Urinary bladder (tissue), 4 donors: Measurements from ENCODE around the gene MYO1D. TPM values are rescaled to one million over a fixed set of nuclear protein-coding genes. Genes with fewer than 3 reads are reported as not detected.

Experiments
- DNase-seq: peaks from one replicate; pipeline ENCODE4 v3.0.0-alpha.2; 2015; ENCODE audit errors: extremely low spot score
- H3K27ac ChIP-seq: one replicate; pipeline ENCODE4 v1.5.1; 2013; ENCODE audit warnings: low read depth, mild to moderate bottlenecking, moderate library complexity
- H3K36me3 ChIP-seq: one replicate; pipeline ENCODE4 v1.6.1; 2013; ENCODE audit warnings: mild to moderate bottlenecking, moderate library complexity; ENCODE audit not compliant: insufficient read depth
- H3K4me1 ChIP-seq: one replicate; pipeline ENCODE4 v1.6.1; 2013; ENCODE audit warnings: mild to moderate bottlenecking, moderate library complexity; ENCODE audit not compliant: insufficient read depth
- H3K4me3 ChIP-seq: one replicate; pipeline ENCODE4 v1.5.1; 2013; ENCODE audit warnings: low read depth, low read length
- WGBS: extraction: QIAGEN DNeasy Blood & Tissue Kit; methylation state at CpG from one replicate; pipeline ENCODE4 v1.1.7; 2013; 5-methylcytosine and 5-hydroxymethylcytosine counted together
- polyA plus RNA-seq: library from polyadenylated mRNA; stranded (reverse); fragments of 200-250 nt; gene quantifications from one replicate; pipeline ENCODE4 v1.2.3, GENCODE V29; 2013
- total RNA-seq: library from RNA; depleted of rRNA; stranded (reverse); fragments of >200 nt; gene quantifications from one replicate; pipeline ENCODE4 v1.2.3, GENCODE V29; 2014
- donor health status: healthy with polysubstance abuse.
- donor health status: healthy.

The MYO1D gene
- total and polyA plus RNA-seq, 2 donors: 18.7 to 31.7 TPM

GRCh38 chr17:32492648-32493289 lies 384.2 kb downstream of the MYO1D start:
- DNase-seq: no peak
- WGBS: 93% methylated on average over 7 of the region's 7 CpGs
- Histone ChIP-seq H3K4me3 (no peak overlapping the region), H3K36me3 (no peaks in the 10 kb centered on the region), H3K27ac (no peak overlapping the region), H3K4me1 (no peaks in the 10 kb centered on the region)

GRCh38 chr17:32492264-32492589 lies 384.7 kb downstream of the MYO1D start:
- Histone ChIP-seq H3K27ac (no peak overlapping the region), H3K36me3 (no peaks in the 10 kb centered on the region), H3K4me3 (no peak overlapping the region), H3K4me1 (no peaks in the 10 kb centered on the region)
- 81% methylated on average over 4 of the region's 4 CpGs for WGBS
- DNase-seq: no peak

- Histone ChIP-seq H3K4me3 (no peak overlapping the region), H3K36me3 (no peaks in the 10 kb centered on the region), H3K4me1 (no peaks in the 10 kb centered on the region), H3K27ac (no peak overlapping the region)
- DNase-seq: no peak
- 89% methylated on average over 21 of the region's 21 CpGs for WGBS
Measured at GRCh38 chr17:32491371-32492263, 385.3 kb downstream of the MYO1D start.

- 84% methylated on average over 16 of the region's 16 CpGs for WGBS
- no peak for DNase-seq
Measured at GRCh38 chr17:32490101-32490482, 386.8 kb downstream of the MYO1D start.

DNA sequence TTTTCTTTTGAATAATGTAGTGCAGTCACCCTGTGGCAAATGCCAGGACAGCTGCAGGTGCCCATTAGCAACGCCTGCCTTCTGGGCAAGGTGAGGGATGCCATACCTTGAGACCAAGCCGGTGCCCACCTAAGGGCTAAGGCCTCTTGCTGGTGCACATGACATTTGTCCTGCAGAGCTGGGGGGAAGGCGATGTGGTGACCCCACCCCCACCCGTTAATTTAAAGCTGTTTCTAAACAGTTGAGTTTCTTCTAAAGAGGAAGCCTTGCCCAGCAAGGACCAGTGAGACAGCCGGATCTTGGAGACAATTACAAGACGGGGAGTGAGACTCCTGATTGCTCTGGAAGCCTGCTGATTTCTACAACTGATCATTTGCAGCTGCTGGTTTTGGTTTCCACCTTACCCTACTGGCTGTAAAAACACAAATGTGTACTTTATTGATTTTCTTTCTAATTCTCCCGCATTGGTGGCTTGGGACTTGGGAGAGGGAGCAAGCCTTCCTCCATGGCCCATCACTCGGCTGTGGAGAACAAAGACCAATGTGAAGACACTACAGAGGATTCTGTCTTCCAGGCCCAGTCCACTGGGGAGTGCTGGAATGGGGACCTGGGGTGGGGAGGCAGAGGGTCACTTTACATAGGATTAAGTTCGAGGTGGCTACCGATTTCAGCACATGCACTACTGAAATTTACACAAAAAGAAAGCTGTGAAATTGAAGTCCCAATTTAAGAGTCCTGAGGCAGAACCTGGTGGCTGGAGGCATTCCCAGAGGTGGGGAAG lies 387.4 kb downstream of the MYO1D start:
- Histone ChIP-seq H3K4me3 (no peak overlapping the region), H3K4me1 (no peaks in the 10 kb centered on the region), H3K27ac (no peak overlapping the region), H3K36me3 (no peaks in the 10 kb centered on the region)
- no peak for DNase-seq
- WGBS: 91% methylated on average over 10 of the region's 10 CpGs

More at GRCh38 chr17:32490101-32490482, 386.8 kb downstream of the MYO1D start:
- H3K4me3 ChIP-seq: no peak overlapping the region
- no peaks in the 10 kb centered on the region for H3K36me3 ChIP-seq
- no peak overlapping the region for H3K27ac ChIP-seq
- no peaks in the 10 kb centered on the region for H3K4me1 ChIP-seq

- Histone ChIP-seq H3K4me1 (no peaks in the 10 kb centered on the region), H3K27ac (no peak overlapping the region), H3K4me3 (no peak overlapping the region), H3K36me3 (no peaks in the 10 kb centered on the region)
- 97% methylated on average over 13 of the region's 13 CpGs for WGBS
- DNase-seq: no peak
Measured at GRCh38 chr17:32488604-32489180, 388.2 kb downstream of the MYO1D start.

DNA sequence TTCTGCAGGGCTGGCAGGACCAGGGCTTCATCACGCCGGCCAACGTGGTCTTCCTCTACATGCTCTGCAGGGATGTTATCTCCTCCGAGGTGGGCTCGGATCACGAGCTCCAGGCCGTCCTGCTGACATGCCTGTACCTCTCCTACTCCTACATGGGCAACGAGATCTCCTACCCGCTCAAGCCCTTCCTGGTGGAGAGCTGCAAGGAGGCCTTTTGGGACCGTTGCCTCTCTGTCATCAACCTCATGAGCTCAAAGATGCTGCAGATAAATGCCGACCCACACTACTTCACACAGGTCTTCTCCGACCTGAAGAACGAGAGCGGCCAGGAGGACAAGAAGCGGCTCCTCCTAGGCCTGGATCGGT lies 388.8 kb downstream of the MYO1D start:
- Histone ChIP-seq H3K4me3 (no peak overlapping the region), H3K27ac (no peak overlapping the region)

GRCh38 chr17:32487473-32488176 lies 389.3 kb downstream of the MYO1D start:
- H3K36me3 ChIP-seq: no peaks in the 10 kb centered on the region
- WGBS: 34% methylated on average over 59 of the region's 59 CpGs
- peak overlapping the region; percentile 82 for H3K4me3 ChIP-seq
- H3K4me1 ChIP-seq: no peaks in the 10 kb centered on the region
- no peak for DNase-seq
- H3K27ac ChIP-seq: no peak overlapping the region

More for the DNA sequence above, 388.8 kb downstream of the MYO1D start:
- WGBS: 93% methylated on average over 16 of the region's 16 CpGs
- Histone ChIP-seq H3K4me1 (no peaks in the 10 kb centered on the region), H3K36me3 (no peaks in the 10 kb centered on the region)
- no peak for DNase-seq

- Histone ChIP-seq H3K27ac (no peak within 1 kb of the TSS), H3K36me3 (no peaks in the 10 kb centered on the region), H3K4me1 (no peaks in the 10 kb centered on the region), H3K4me3 (peak within 1 kb of the TSS; percentile 82)
- no peak for DNase-seq
- WGBS: under 1% methylated on average over 135 of the region's 135 CpGs
Measured at GRCh38 chr17:32486701-32487472, 390.0 kb downstream of the MYO1D start, which contains the start of gene CDK5R1. Gene CDK5R1 (plus strand): TSS chr17:32486993. CDS start chr17:32487621, 628 bp downstream.

DNA sequence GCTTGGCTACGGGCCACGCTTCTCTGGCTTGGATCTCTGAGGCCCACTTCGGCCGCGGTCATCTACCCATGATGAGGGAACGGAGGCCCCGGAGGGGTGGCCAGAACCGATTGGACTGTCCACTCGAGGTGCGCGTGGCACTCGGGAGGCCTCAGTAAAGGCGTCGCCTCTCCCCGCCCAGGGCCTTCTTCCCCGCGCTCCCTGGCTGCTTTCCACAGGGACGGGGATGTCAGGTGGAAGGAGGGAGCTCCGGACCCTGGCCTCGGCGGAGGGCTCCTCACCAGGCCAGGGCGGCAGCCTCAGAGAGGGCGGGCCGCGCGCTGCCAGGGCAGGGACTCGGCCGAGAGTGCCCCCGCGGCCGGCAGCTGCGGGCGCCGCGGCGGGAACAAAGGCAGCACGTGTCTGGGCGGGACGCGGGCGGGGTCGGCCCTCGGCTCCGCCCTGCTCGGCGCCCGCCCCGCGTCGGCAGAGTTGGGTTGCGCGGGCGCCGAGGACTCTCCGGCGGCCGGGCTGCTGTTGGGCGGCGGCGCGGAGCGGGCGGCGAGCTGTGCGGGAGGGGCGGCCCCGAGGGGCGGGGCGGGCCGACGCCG lies 390.7 kb downstream of the MYO1D start:
- H3K4me3 ChIP-seq: peak overlapping the region; percentile 82
- DNase-seq: no peak
- 8% methylated on average over 72 of the region's 72 CpGs for WGBS
- H3K36me3 ChIP-seq: no peaks in the 10 kb centered on the region
- no peak overlapping the region for H3K27ac ChIP-seq
- H3K4me1 ChIP-seq: no peaks in the 10 kb centered on the region

DNA sequence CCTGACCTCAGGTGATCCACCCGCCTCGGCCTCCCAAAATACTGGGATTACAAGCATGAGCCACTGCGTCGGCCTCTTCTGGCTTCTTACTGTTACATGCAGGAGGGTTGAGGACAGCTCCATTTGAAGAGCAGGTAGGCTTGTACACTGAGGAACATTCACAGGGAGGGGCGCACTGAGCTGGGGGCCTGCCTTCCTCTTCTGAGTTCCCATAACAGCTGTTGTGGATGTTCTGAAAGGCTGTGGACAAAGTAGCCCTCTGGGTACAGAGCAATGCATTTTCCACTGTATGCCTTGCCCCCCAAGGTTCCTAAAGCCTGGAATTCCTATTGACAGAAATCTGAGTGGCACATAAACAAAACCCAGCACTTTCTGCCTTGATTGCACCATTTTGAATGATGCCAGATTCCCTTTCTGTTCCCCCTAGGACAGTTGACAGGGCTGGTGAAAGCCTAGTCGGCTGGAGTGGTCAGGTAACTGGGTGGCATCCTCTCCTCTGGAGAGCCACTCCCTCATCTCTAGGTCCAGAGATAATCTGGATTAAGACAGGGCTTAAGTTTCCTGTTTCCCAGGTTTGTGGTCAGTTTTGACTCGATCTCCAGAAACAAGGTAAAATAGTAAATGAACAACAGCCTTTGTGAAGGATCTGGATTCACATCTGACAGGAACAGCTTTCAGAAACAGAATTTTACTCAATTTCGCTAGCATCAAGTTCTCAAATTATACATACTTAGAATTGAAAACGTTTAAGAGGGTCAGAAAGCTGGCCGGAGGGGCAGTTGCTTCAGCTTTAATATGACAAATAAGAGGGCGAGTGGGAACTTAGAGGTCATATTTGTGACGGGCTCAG lies 391.4 kb downstream of the MYO1D start:
- no peak overlapping the region for H3K4me3 ChIP-seq

More for the DNA sequence above, 391.4 kb downstream of the MYO1D start:
- Histone ChIP-seq H3K36me3 (peaks cover under 1% of the 10 kb centered on the region), H3K27ac (no peak overlapping the region), H3K4me1 (no peaks in the 10 kb centered on the region)
- no peak for DNase-seq
- 66% methylated on average over 12 of the region's 12 CpGs for WGBS
